Measurements from ENCODE around the gene SLC17A7. TPM values are rescaled to one million over a fixed set of nuclear protein-coding genes. Genes with fewer than 3 reads are reported as not detected.
A peak's percentile ranks its signal among the peaks of the same experiment; 100 is the strongest.

Gene SLC17A7
- total RNA-seq, 1 experiment from 2014 or later: 1.6 TPM

DNA sequence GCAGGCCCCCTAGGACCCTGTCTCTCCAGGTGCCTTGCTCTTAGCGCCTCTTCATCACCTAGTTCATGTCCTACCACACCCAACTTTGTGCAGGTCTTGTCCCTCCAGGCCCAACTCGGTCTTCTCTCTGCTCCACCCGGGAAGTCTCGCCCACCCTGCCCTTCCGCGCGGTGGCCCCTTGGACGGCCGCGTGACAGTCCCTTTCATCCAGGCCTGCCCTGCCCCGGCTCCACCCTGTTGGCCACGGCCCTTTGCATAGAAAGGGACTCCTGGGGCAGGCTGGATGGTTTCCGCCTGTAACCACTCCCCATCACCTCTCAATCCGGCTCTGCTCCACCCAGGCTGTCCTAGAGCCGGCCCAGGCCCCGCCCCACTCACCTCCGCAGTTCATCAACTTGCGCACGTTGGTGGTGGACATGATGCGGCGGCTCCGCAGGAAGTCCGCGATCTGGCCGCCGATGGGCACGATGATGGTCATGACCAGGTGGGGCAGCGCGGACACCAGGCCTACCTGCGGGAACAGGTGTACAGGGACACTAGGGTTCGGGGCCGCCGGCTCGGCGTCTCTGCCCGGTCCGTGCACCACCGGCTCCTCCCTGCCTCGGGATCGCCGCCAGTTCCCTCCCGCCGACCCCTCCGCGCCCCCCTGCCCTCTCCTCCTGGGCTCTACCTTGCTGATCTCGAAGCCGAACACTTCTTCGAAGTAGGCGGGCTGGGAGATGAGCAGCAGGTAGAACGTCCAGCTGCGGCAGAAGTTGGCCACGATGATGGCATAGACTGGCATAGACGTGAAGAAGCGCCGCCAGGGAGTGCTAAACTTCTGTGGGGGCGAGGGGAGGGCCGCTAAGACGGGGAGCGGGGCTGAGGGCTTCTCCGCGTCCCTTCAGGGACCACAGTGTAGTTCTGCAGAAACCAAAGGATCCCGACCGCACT is 8.9 kb downstream of the SLC17A7 start (continued):
- TF ChIP-seq USF2 (CRISPR knock-in tag; IDR thresholded peaks at IDR 0.05) (peak; percentile 36; the same call in 1 of the 2 replicates), NR2C2 (CRISPR knock-in tag; IDR thresholded peaks at IDR 0.05) (0 out of 2 replicates have a peak, but pooled peaks have one; percentile 11)
- TF ChIP-seq, protein P1, sequence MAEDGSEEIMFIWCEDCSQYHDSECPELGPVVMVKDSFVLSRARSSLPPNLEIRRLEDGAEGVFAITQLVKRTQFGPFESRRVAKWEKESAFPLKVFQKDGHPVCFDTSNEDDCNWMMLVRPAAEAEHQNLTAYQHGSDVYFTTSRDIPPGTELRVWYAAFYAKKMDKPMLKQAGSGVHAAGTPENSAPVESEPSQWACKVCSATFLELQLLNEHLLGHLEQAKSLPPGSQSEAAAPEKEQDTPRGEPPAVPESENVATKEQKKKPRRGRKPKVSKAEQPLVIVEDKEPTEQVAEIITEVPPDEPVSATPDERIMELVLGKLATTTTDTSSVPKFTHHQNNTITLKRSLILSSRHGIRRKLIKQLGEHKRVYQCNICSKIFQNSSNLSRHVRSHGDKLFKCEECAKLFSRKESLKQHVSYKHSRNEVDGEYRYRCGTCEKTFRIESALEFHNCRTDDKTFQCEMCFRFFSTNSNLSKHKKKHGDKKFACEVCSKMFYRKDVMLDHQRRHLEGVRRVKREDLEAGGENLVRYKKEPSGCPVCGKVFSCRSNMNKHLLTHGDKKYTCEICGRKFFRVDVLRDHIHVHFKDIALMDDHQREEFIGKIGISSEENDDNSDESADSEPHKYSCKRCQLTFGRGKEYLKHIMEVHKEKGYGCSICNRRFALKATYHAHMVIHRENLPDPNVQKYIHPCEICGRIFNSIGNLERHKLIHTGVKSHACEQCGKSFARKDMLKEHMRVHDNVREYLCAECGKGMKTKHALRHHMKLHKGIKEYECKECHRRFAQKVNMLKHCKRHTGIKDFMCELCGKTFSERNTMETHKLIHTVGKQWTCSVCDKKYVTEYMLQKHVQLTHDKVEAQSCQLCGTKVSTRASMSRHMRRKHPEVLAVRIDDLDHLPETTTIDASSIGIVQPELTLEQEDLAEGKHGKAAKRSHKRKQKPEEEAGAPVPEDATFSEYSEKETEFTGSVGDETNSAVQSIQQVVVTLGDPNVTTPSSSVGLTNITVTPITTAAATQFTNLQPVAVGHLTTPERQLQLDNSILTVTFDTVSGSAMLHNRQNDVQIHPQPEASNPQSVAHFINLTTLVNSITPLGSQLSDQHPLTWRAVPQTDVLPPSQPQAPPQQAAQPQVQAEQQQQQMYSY (CRISPR knock-in tag; IDR thresholded peaks at IDR 0.05): 0 out of 2 replicates have a peak, but pooled peaks have one; percentile 11

GRCh38 chr19:49431330-49431749 is 10.0 kb downstream of the SLC17A7 start:
- Mint-ChIP-seq H3K36me3 (peaks cover 3% of the 10 kb centered on the region; the same call in 1 of the 2 replicates), H3K27ac (no peak overlapping the region), H3K9me3 (peaks cover 11% of the 10 kb centered on the region), H3K4me3 (no peak overlapping the region), H3K27me3 (ENCODE audit: low read depth) (peaks cover 98% of the 10 kb centered on the region), H3K4me1 (peaks cover 57% of the 10 kb centered on the region)
- DNase-seq (ENCODE audit: low spot score) (no peak), ATAC-seq (no peak)
- ChIA-PET CTCF (interaction anchor here (0.9 to 1.4 kb wide), 5 partner anchors 9 to 68 kb away, joined by 3 to 10 read pairs (median 5); partner anchors contain the start of gene DKKL1), POLR2A (interaction anchor here (1.0 kb wide), 1 partner anchor 10 kb away, joined by 3 read pairs; no protein-coding TSS in a partner anchor)
- TF ChIP-seq HMGXB4 (CRISPR knock-in tag; IDR thresholded peaks at IDR 0.05): no peak
- TF ChIP-seq ATF1 (CRISPR knock-in tag; IDR thresholded peaks at IDR 0.05): no peak
- no peak for TF ChIP-seq JUN (CRISPR knock-in tag; IDR thresholded peaks at IDR 0.05)
- TF ChIP-seq, protein P2, sequence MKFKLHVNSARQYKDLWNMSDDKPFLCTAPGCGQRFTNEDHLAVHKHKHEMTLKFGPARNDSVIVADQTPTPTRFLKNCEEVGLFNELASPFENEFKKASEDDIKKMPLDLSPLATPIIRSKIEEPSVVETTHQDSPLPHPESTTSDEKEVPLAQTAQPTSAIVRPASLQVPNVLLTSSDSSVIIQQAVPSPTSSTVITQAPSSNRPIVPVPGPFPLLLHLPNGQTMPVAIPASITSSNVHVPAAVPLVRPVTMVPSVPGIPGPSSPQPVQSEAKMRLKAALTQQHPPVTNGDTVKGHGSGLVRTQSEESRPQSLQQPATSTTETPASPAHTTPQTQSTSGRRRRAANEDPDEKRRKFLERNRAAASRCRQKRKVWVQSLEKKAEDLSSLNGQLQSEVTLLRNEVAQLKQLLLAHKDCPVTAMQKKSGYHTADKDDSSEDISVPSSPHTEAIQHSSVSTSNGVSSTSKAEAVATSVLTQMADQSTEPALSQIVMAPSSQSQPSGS (CRISPR knock-in tag; IDR thresholded peaks at IDR 0.05; ENCODE audit: borderline replicate concordance, low read depth): no peak
- TF ChIP-seq ELF4 (CRISPR knock-in tag; IDR thresholded peaks at IDR 0.05; ENCODE audit: low read depth): no peak
- TF ChIP-seq ZNF263 (CRISPR knock-in tag; IDR thresholded peaks at IDR 0.05; ENCODE audit: low read depth): no peak
- TF ChIP-seq ESRRA (CRISPR knock-in tag; IDR thresholded peaks at IDR 0.05; ENCODE audit: borderline replicate concordance): no peak
- TF ChIP-seq, protein P3, sequence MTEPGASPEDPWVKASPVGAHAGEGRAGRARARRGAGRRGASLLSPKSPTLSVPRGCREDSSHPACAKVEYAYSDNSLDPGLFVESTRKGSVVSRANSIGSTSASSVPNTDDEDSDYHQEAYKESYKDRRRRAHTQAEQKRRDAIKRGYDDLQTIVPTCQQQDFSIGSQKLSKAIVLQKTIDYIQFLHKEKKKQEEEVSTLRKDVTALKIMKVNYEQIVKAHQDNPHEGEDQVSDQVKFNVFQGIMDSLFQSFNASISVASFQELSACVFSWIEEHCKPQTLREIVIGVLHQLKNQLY (CRISPR knock-in tag; IDR thresholded peaks at IDR 0.05): no peak
- TF ChIP-seq, protein P4, sequence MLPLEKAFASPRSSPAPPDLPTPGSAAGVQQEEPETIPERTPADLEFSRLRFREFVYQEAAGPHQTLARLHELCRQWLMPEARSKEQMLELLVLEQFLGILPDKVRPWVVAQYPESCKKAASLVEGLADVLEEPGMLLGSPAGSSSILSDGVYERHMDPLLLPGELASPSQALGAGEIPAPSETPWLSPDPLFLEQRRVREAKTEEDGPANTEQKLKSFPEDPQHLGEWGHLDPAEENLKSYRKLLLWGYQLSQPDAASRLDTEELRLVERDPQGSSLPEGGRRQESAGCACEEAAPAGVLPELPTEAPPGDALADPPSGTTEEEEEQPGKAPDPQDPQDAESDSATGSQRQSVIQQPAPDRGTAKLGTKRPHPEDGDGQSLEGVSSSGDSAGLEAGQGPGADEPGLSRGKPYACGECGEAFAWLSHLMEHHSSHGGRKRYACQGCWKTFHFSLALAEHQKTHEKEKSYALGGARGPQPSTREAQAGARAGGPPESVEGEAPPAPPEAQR (CRISPR knock-in tag; IDR thresholded peaks at IDR 0.05): no peak
- TF ChIP-seq NFE2L1 (CRISPR knock-in tag; IDR thresholded peaks at IDR 0.05): no peak
- TF ChIP-seq HMGA2 (CRISPR knock-in tag; IDR thresholded peaks at IDR 0.05): no peak
- TF ChIP-seq ZNF425 (CRISPR knock-in tag; conservative IDR thresholded peaks at IDR 0.05): no peak
- TF ChIP-seq GABPB1 (CRISPR knock-in tag; IDR thresholded peaks at IDR 0.05): no peak
- no peak for TF ChIP-seq TP53 (CRISPR knock-in tag; IDR thresholded peaks at IDR 0.05)

All from WTC11 (cell line).